A673 (cell line): ENCODE measurements around the gene ZNF576.

ENCODE experiments used
- EZH2 ChIP-seq: fragments of 200-600 bp; sonication (generic); IDR thresholded peaks from 2 replicates; pipeline ENCODE4 v1.6.1; 2017; ENCODE audit warnings: borderline replicate concordance, low read depth, mild to moderate bottlenecking, mixed read lengths, antibody characterized with exemption, low read length; ENCODE audit not compliant: poor library complexity, severe bottlenecking
- TF ChIP-seq, protein P1 (sequence below): fragments of 300-800, 200-600 bp; sonication (generic); conservative IDR thresholded peaks from 2 replicates; pipeline ENCODE4 v1.5.1; 2017; ENCODE audit warnings: low read depth, mild to moderate bottlenecking, antibody characterized with exemption, low read length, moderate library complexity, mixed read lengths

DNA sequence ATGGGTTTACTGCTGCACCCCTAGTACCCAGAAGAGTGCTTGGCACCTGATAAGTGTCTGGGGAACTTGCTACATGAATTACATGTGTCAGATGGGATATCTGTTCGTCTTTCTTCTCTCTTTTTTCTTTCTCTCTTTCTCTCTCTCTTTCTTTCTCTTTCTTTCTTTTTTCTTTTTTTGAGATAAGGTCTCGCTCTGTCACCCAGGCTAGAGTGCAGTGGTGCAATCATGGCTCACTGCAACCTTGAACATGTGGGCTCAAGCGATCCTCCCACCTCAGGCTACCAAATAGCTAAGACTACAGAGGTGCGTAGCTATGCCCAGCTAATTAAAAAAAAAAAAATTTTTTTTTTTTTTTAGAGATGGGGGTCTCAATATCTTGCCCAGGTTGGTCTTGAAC lies 37.1 kb downstream of the ZNF576 start:
- TF ChIP-seq, protein P1, sequence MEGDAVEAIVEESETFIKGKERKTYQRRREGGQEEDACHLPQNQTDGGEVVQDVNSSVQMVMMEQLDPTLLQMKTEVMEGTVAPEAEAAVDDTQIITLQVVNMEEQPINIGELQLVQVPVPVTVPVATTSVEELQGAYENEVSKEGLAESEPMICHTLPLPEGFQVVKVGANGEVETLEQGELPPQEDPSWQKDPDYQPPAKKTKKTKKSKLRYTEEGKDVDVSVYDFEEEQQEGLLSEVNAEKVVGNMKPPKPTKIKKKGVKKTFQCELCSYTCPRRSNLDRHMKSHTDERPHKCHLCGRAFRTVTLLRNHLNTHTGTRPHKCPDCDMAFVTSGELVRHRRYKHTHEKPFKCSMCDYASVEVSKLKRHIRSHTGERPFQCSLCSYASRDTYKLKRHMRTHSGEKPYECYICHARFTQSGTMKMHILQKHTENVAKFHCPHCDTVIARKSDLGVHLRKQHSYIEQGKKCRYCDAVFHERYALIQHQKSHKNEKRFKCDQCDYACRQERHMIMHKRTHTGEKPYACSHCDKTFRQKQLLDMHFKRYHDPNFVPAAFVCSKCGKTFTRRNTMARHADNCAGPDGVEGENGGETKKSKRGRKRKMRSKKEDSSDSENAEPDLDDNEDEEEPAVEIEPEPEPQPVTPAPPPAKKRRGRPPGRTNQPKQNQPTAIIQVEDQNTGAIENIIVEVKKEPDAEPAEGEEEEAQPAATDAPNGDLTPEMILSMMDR, result no peak
- TF ChIP-seq EZH2, result no peak
